ENCODE data around the gene PRIM1.

PRIM1 gene

DNA sequence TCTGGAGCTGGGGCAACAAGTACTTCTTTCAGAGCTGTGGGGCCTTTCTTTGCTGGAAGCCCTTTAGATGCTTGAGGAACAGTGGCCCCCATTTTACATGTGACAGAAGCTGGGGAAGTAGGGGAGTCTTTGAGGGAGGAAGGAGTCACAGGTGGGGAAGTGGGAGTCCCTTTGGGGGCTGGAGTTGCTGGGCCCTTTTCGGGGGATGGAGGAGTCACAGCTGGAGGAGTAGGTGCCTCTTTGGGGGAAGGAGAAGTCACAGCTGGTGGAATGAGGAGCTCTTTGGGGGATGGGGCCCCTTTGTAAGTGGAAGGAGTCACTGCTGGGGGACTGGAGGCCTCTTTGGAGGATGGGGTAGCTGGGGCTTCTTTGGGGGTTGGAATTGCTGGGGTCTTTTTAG is 35.7 kb downstream of the PRIM1 start:
- ATAC-seq: no peak
- TF ChIP-seq, protein P1, sequence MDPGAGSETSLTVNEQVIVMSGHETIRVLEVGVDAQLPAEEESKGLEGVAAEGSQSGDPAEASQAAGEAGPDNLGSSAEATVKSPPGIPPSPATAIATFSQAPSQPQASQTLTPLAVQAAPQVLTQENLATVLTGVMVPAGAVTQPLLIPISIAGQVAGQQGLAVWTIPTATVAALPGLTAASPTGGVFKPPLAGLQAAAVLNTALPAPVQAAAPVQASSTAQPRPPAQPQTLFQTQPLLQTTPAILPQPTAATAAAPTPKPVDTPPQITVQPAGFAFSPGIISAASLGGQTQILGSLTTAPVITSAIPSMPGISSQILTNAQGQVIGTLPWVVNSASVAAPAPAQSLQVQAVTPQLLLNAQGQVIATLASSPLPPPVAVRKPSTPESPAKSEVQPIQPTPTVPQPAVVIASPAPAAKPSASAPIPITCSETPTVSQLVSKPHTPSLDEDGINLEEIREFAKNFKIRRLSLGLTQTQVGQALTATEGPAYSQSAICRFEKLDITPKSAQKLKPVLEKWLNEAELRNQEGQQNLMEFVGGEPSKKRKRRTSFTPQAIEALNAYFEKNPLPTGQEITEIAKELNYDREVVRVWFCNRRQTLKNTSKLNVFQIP (CRISPR knock-in tag; IDR thresholded peaks at IDR 0.05; ENCODE audit: borderline replicate concordance, low read depth): no peak
- no peak for TF ChIP-seq ARNTL (CRISPR knock-in tag; IDR thresholded peaks at IDR 0.05; ENCODE audit: borderline replicate concordance, low read depth)
- no peak for TF ChIP-seq ZNF8 (CRISPR knock-in tag; IDR thresholded peaks at IDR 0.05)
- no peak for TF ChIP-seq PPARA (CRISPR knock-in tag; IDR thresholded peaks at IDR 0.05; ENCODE audit: borderline replicate concordance)
- TF ChIP-seq, protein P2, sequence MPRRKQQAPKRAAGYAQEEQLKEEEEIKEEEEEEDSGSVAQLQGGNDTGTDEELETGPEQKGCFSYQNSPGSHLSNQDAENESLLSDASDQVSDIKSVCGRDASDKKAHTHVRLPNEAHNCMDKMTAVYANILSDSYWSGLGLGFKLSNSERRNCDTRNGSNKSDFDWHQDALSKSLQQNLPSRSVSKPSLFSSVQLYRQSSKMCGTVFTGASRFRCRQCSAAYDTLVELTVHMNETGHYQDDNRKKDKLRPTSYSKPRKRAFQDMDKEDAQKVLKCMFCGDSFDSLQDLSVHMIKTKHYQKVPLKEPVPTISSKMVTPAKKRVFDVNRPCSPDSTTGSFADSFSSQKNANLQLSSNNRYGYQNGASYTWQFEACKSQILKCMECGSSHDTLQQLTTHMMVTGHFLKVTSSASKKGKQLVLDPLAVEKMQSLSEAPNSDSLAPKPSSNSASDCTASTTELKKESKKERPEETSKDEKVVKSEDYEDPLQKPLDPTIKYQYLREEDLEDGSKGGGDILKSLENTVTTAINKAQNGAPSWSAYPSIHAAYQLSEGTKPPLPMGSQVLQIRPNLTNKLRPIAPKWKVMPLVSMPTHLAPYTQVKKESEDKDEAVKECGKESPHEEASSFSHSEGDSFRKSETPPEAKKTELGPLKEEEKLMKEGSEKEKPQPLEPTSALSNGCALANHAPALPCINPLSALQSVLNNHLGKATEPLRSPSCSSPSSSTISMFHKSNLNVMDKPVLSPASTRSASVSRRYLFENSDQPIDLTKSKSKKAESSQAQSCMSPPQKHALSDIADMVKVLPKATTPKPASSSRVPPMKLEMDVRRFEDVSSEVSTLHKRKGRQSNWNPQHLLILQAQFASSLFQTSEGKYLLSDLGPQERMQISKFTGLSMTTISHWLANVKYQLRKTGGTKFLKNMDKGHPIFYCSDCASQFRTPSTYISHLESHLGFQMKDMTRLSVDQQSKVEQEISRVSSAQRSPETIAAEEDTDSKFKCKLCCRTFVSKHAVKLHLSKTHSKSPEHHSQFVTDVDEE (CRISPR knock-in tag; IDR thresholded peaks at IDR 0.05): no peak
- no peak for TF ChIP-seq BACH2 (CRISPR knock-in tag; IDR thresholded peaks at IDR 0.05; ENCODE audit: borderline replicate concordance)
- no peak for TF ChIP-seq ZNF70 (CRISPR knock-in tag; IDR thresholded peaks at IDR 0.05)
- no peak for TF ChIP-seq RARB (CRISPR knock-in tag; IDR thresholded peaks at IDR 0.05)
- no peak for TF ChIP-seq ESRRG (CRISPR knock-in tag; IDR thresholded peaks at IDR 0.05)
- TF ChIP-seq GLIS3 (CRISPR knock-in tag; IDR thresholded peaks at IDR 0.05): no peak
- TF ChIP-seq, protein P3, sequence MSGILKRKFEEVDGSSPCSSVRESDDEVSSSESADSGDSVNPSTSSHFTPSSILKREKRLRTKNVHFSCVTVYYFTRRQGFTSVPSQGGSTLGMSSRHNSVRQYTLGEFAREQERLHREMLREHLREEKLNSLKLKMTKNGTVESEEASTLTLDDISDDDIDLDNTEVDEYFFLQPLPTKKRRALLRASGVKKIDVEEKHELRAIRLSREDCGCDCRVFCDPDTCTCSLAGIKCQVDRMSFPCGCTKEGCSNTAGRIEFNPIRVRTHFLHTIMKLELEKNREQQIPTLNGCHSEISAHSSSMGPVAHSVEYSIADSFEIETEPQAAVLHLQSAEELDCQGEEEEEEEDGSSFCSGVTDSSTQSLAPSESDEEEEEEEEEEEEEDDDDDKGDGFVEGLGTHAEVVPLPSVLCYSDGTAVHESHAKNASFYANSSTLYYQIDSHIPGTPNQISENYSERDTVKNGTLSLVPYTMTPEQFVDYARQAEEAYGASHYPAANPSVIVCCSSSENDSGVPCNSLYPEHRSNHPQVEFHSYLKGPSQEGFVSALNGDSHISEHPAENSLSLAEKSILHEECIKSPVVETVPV (CRISPR knock-in tag; IDR thresholded peaks at IDR 0.05): no peak
- no peak for TF ChIP-seq OSR1 (CRISPR knock-in tag; IDR thresholded peaks at IDR 0.05)
- no peak for TF ChIP-seq TOX (CRISPR knock-in tag; IDR thresholded peaks at IDR 0.05; ENCODE audit: borderline replicate concordance)
- no peak for TF ChIP-seq TCF4 (CRISPR knock-in tag; IDR thresholded peaks at IDR 0.05; ENCODE audit: borderline replicate concordance)
- TF ChIP-seq ZC3H10 (CRISPR knock-in tag; IDR thresholded peaks at IDR 0.05): no peak
- TF ChIP-seq ZFP3 (CRISPR knock-in tag; IDR thresholded peaks at IDR 0.05): no peak
- TF ChIP-seq, protein P4, sequence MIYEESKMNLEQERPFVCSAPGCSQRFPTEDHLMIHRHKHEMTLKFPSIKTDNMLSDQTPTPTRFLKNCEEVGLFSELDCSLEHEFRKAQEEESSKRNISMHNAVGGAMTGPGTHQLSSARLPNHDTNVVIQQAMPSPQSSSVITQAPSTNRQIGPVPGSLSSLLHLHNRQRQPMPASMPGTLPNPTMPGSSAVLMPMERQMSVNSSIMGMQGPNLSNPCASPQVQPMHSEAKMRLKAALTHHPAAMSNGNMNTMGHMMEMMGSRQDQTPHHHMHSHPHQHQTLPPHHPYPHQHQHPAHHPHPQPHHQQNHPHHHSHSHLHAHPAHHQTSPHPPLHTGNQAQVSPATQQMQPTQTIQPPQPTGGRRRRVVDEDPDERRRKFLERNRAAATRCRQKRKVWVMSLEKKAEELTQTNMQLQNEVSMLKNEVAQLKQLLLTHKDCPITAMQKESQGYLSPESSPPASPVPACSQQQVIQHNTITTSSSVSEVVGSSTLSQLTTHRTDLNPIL (CRISPR knock-in tag; IDR thresholded peaks at IDR 0.05; ENCODE audit: low read depth): no peak

DNA sequence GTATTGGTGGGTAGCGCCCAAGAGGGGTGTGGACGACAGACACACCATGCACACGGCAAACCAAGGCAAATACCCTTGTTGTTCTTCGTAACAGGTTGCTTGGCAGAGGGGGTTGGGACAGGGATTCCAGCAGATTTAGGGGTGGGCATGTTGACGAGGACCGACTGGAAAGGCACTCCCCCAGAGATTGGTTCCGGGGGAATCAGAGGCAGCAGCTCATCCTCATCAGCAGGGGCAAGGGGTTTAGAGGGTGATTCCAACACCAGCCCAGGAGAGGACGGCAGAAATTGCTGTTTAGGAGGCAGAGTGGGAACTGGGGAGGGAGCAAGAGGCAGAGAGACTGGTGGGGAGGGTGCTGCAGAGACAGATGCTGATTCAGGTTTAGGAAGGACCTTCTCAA is 36.3 kb downstream of the PRIM1 start:
- ATAC-seq: no peak
- TF ChIP-seq OSR1 (CRISPR knock-in tag; IDR thresholded peaks at IDR 0.05) (no peak), ZFP3 (CRISPR knock-in tag; IDR thresholded peaks at IDR 0.05) (no peak), TCF4 (CRISPR knock-in tag; IDR thresholded peaks at IDR 0.05; ENCODE audit: borderline replicate concordance) (no peak), ISL1 (CRISPR knock-in tag; IDR thresholded peaks at IDR 0.05) (no peak), ZNF8 (CRISPR knock-in tag; IDR thresholded peaks at IDR 0.05) (no peak), ZNF70 (CRISPR knock-in tag; IDR thresholded peaks at IDR 0.05) (no peak), GLIS3 (CRISPR knock-in tag; IDR thresholded peaks at IDR 0.05) (no peak), SNAI2 (CRISPR knock-in tag; IDR thresholded peaks at IDR 0.05) (no peak), ZNF565 (CRISPR knock-in tag; conservative IDR thresholded peaks at IDR 0.05; ENCODE audit: low read depth) (no peak)
- TF ChIP-seq, protein P1 (CRISPR knock-in tag; IDR thresholded peaks at IDR 0.05; ENCODE audit: borderline replicate concordance, low read depth): no peak
- TF ChIP-seq, protein P3 (CRISPR knock-in tag; IDR thresholded peaks at IDR 0.05): no peak
